GM21717 (cell line): Measurements from ENCODE around the gene SPRED2.
"Not testable (repeated sequence)": the region's sequence is repeated elsewhere in the genome, so short reads cannot be mapped to it uniquely, and the experiment has no call there.

Source experiments
- ATAC-seq: cut with Tn5 transposase; IDR thresholded peaks from one replicate; pipeline ENCODE4 v1.9.1; 2021; ENCODE audit warnings: mild to moderate bottlenecking, moderate library complexity; ENCODE audit not compliant: unreplicated experiment

The SPRED2 gene

GRCh38 chr2:65349863-65350262, 82.5 kb downstream of the SPRED2 start:
- no peak for ATAC-seq

GRCh38 chr2:65347913-65348312, 84.5 kb downstream of the SPRED2 start:
- no peak for ATAC-seq

DNA sequence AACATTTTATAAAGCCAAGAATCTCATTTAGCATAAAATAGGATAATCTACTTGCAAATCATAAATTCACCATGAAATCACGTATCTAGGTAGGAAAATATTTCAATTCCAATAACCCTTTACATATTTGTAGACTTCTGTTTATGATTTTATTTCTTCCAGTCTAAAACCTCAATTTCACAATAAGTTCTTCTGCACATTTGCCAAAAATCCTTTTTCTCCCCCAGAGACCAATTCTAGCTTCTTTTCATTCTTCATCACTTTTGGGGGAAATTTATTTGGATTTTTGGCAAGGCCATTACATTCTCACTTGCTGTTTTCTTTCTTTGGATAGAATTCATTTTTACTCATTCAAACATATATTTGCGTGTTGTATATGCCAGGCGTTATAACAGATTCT, 86.8 kb downstream of the SPRED2 start:
- ATAC-seq = no peak

DNA sequence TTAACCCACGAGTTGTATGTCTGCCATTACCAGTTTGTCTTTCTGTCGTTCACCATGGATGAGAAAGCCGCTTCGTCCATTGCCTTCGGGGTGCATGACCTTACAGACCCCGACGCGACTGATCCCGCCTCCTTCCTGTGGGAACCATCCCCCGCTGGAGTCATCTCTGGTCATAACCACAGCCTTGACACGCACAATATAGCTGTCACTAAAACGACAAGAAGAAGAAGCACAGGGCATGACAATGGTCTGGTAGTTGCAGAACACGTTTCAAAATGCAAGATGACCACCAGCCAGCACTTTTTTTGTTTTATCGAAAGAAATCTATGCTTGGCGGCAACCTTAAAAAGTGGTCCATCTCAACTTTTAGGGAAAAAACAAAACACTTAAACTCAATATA, 87.7 kb downstream of the SPRED2 start:
- ATAC-seq = no peak

DNA sequence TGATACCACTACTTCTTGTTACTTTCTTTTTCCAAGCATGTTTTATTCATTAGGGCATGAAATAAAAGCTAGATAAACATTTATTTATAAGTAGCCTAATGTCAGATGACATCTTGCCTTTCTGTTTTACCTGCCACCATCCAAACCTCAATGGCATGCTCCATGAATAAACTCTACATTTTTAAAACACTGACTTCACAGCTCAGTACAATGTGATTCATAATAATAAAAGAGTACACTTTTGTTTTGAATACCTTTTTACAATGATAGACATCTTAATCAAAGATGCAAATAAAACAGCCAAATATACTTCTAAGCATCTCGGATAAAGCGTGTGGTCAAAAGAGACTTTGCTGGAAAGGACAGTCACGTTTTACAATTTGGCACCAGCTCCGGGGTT, 88.2 kb downstream of the SPRED2 start:
- no peak for ATAC-seq

- ATAC-seq = no peak
Measured at GRCh38 chr2:65343386-65343785, 89.0 kb downstream of the SPRED2 start.

DNA sequence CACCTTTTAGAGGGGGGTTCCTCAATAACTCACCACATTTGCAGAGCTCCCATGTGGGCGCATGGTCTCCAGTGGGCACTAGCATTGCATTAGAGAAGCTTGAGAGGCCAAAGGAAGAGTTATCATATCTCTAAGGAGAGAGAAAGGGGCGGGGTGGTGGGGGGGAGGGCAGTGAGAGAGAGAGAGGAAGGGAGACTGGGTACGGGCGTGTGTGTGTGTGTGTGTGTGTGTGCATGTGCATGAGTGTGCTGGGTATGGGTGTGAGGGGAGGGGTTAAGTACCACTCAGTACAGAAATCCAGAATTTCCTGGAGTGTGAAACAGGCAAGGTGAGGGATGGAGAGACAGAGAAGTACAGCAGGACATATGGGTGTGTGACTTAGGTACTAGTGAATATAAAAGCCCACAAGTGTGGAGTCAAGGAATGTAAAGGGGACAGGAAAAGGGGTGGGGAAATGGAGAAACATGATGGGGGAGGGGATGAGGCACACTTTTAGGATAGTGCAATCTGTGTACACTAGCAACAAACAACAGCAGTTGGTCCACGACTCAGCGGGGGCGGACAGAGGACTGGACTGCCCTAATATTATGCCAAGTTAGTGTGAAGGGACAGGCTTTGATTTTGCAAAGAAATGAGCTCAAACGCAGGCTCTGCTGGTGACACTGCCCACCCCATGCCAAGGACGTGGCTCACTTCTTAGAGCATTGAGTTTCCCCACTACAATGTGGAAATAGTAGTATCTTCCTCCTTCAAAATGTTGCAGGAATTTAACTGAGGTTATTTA, 91.3 kb downstream of the SPRED2 start:
- no peak for ATAC-seq

DNA sequence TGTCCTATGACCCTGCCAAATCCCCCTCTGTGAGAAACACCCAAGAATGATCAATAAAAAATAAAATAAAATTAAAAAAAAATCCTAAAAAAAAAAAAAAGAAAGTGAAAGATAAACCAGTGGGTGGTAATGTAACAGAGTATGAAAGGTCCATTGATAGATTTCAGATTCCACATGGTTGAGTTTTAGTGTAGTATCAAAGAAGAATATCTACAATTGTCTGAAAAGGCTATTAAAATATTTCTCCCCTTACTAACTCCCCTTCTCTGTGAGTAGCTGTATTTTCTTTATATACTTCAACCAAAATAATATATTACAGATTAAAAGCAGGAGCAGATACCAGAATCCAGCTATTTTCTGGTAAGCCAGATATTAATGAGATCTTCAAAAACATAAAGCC, 92.8 kb downstream of the SPRED2 start:
- ATAC-seq = no peak

DNA sequence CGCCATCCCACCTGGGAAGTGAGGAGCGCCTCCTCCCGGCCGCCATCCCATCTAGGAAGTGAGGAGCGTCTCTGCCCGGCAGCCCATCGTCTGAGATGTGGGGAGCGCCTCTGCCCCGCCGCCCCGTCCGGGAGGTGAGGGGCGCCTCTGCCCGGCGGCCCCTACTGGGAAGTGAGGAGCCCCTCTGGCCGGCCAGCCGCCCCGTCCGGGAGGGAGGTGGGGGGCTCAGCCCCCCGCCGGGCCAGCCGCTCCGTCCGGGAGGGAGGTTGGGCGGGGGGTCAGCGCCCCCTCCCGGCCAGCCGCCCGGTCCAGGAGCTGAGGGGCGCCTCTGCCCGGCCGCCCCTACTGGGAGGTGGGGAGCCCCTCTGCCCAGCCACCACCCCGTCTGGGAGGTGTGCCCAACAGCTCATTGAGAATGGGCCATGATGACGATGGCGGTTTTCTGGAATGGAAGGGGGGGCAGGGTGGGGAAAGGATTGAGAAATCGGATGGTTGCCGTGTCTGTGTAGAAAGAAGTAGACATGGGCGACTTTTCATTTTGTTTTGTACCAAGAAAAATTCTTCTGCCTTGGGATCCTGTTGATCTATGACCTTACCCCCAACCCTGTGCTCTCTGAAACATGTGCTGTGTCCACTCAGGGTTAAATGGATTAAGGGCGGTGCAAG, 93.4 kb downstream of the SPRED2 start:
- not testable (repeated sequence) for ATAC-seq

- ATAC-seq = not testable (repeated sequence)
Measured at GRCh38 chr2:65337915-65338314, 94.5 kb downstream of the SPRED2 start.

GRCh38 chr2:65334714-65335113, 97.7 kb downstream of the SPRED2 start:
- no peak for ATAC-seq

DNA sequence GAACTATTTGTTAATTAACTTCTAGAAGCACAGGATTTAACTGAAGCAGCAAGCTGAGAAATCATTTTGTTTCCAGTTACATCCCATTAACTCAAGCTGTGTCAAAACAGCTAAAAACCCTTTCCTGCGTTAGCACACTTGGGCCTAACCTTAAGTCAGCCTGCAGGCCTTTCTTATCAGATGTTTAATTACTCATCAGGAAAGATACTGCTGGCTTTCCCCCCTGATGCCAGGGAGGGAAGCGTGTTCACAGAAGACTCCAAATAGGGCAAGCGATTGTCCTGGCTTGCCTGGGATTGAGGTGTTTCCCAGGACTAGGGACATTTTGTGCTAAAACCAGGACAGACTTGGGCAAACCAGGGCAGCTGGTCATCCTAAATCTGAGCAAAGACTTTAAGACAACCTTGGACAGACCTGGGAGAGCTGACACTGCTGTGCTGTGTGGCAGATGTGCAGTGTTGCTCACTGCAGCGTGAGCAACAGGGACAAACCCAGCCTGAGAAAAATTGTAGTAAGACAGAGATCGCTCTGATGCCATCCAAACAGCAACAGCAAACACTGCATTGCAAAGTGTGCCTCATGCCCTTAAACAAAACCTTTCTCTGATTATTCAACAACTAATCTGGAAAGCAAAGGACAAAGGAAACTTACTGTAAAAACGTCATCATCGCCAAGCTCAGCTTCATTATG, 100.9 kb downstream of the SPRED2 start:
- ATAC-seq = no peak

- no peak for ATAC-seq
Measured at GRCh38 chr2:65329525-65329924, 102.9 kb downstream of the SPRED2 start.

DNA sequence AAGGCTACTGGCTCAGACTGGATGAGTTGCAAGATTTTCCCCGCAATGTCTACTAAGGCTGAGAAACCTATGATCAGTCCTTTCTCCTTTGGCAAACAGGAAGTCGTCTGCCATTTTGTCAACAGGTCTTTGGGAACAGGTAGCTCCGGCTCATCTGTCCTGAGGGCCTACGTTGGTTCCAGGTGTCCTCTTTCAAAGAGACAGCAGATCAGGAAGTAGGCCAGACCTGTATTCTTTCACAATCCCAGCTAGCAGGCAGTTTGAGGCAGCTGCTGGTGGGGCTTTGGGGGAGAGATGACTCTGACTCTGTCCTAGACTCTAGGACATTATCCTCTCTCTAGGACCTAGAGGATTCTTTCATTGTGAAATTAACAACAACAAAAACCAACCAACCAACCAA, 106.1 kb downstream of the SPRED2 start:
- ATAC-seq = no peak

GRCh38 chr2:65325066-65325465, 107.3 kb downstream of the SPRED2 start:
- ATAC-seq = no peak

DNA sequence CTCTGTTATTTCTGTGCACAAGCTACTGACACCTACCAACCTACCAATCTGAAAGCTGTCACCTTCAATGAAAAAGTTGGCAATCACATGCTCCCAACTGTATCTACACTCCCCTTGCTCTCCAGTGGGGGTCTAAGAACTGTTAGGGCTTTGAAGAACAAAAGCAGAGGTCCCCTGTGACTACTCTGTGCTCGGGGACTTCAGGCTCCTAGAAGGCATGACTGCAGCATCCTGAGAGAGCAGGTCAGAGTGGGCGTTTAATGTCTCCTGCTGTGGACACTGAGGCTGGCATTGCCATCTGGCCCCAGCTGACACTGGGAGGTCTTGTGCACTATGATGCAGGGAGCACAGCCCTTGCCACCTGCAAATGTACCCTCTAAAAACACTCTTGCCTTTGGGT, 111.5 kb downstream of the SPRED2 start:
- no peak for ATAC-seq

DNA sequence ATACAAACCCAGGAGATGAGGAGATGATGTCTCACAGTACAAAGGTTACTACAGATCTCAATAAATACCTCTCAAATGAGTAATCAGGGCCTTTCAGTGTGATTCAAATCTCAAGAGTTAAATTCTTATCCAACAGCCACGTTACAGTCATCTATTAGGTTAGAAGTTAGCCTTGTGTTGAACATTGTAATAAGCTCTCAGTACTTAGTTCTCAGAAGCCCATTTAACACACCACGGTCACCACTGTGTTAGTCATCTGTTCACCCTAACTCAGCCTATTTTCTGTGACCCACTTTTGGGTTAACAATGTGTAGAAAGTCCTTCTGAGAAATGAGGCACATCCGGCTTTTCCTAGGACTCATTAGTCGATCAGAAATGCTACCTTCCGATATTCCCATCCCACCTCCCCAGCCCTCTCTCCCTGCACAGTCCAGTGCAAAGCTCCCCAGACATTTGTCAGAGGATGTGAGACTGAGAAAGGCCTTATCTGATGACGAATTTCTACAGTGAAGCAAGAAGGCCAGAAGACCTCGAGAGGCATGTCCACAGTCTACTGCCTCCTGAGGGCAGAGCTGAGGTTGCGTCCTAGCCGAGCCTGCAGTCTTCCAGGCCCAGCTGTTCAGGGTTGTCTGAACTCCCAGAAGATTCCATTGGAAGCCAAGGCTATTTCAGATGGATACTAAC, 112.2 kb downstream of the SPRED2 start:
- ATAC-seq = peak; percentile 43

DNA sequence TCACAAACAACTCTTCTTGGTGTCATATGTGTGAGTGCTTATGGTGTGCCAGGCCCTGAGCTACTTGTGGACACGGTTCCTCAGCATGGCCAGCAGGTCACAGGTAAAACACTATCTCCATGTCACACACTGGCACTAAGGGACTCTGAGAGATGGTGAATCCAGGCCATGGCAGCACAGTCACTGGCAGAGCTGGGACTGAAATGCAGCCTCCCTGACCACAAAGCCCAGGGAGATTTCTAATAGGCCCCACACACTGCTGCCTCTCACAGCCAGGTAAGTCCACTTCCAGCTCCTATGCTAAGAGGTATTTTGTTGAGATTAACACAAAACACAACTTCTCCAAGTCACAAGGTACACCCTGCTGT, 112.7 kb downstream of the SPRED2 start:
- no peak for ATAC-seq

DNA sequence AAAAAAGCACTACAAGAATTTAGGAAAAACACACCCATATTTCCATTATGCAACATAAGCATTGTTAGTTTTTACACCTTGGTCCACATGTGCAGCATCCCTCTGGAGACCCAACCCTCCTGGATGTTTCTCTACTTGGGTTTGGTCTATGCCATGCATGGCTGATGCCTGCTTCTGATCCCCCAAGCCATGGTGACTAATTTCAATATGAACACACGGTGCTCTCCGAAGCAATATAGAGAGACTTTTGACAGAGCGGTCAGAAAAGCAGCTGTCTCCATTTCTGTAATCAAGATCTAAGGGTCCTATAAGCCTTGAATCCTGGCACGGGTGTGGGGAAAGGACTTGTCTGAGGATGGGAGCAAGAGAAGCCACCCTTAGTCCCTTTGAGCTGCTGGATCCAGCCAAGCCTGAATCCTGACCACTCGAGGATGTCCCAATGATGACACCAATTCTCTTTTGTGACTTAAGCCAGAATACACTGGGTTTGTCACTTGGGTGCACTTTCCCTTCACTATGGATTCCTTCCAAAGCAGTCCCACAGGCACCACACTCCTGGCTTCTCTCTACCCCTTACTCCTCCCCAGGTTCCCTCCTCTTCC, 113.2 kb downstream of the SPRED2 start:
- no peak for ATAC-seq

DNA sequence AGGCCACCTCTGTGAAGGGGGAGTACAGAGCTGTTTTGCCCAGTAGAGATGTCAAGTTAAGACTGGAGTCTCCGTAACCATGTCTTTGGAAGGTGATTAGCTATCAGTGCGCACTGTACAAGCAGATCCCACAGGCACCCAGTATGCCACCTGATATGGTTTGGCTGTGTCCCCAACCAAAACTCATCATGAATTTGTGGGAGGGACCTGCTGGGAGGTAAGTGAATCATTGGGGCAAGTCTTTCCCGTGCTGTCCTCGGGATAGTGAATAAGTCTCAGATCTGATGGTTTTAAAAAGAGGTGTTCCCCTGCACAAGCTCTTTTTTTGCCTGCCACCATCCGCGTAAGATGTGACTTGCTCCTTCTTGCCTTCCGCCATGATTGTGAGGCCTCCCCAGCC, 114.6 kb downstream of the SPRED2 start:
- ATAC-seq = no peak

DNA sequence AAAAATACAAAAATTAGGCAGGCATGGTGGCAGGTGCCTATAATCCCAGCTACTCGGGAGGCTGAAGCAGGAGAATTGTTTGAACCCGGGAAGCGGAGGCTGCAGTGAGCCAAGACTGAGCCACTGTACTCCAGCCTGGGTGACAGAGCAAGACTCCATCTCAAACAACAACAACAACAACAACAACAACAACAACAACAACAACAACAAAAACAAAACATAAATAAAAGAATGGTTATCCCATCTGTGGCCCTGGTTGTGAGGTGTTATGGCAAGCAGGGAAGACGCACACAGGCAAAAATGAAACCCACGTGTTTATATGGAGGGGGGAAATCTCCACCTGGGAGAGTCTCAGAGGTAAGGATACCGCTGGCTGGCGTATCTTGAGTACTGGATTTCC, 115.0 kb downstream of the SPRED2 start:
- ATAC-seq = not testable (repeated sequence)
